NT2/D1 (cell line): ENCODE measurements around the gene ARSG.

Experiments
- DNase-seq: peaks from one replicate; pipeline ENCODE4 v3.0.0-alpha.2; 2011; ENCODE audit warnings: low read depth, low spot score
- H3K27me3 ChIP-seq: 2 replicates; pipeline ENCODE4 v1.6.0; 2011; ENCODE audit warnings: mild to moderate bottlenecking; ENCODE audit not compliant: insufficient read length, insufficient read depth
- H3K36me3 ChIP-seq: 2 replicates; pipeline ENCODE4 v1.6.1; 2011; ENCODE audit warnings: mild to moderate bottlenecking, low read length, mixed read lengths; ENCODE audit not compliant: insufficient read depth, insufficient read length
- H3K4me1 ChIP-seq: 2 replicates; pipeline ENCODE4 v1.5.1; 2011; ENCODE audit not compliant: insufficient read depth, insufficient read length
- H3K4me3 ChIP-seq: 2 replicates; pipeline ENCODE4 v1.5.1; 2011; ENCODE audit warnings: low read depth; ENCODE audit not compliant: insufficient read length
- H3K9ac ChIP-seq: 2 replicates; pipeline ENCODE4 v1.6.0; 2011; ENCODE audit warnings: low read depth; ENCODE audit not compliant: insufficient read length
- H3K9me3 ChIP-seq: 2 replicates; pipeline ENCODE4 v1.5.1; 2011; ENCODE audit warnings: mild to moderate bottlenecking, low read length; ENCODE audit not compliant: insufficient read depth
- SUZ12 ChIP-seq: IDR thresholded peaks from 2 replicates; pipeline ENCODE4 v1.6.1; 2011; ENCODE audit not compliant: insufficient read length, insufficient read depth; ENCODE audit errors: extremely low read depth
- YY1 ChIP-seq: IDR thresholded peaks from 2 replicates; pipeline ENCODE4 v1.6.1; 2011; ENCODE audit not compliant: insufficient read length, insufficient read depth
- ZNF274 ChIP-seq: IDR thresholded peaks from 2 replicates; pipeline ENCODE4 v1.6.1; 2011; ENCODE audit warnings: mild to moderate bottlenecking, low read depth, low read length

ARSG gene

DNA sequence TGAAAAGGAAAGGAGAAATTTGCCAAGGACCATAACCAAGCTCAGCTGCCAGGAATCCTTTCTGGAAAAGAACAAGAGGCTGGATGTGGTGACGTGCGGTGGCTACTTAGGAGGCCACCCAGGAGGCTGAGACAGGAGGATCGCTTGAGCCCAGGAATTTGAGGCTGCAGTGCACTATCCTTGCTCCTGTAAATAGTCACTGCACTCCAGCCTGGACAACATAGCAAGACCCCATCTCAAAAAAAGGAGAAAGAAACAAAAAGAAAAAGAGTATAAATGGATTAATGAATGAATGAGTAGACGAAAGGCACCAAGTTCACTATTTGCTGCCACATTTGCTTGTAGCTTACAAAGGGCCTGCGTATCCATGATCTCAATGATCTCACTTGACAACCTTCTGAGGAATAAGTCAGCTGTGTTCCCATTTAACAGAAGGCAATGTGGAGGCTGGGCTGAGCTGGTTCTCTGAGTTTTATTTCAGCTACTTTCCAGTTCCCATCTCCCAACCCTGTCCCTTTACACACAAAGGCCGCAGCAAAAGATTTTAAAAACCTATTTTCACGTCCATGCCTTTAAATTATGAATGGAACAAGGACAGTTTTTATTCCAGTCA is 29.8 kb downstream of the ARSG start:
- no peak for TF ChIP-seq YY1
- TF ChIP-seq ZNF274: no peak
- no peak for TF ChIP-seq SUZ12
- H3K9me3 ChIP-seq: no peaks in the 10 kb centered on the region
- no peak overlapping the region for H3K9ac ChIP-seq
- DNase-seq: no peak
- no peaks in the 10 kb centered on the region for H3K4me1 ChIP-seq
- H3K36me3 ChIP-seq: no peaks in the 10 kb centered on the region
- H3K27me3 ChIP-seq: no peaks in the 10 kb centered on the region
- H3K4me3 ChIP-seq: no peak overlapping the region

DNA sequence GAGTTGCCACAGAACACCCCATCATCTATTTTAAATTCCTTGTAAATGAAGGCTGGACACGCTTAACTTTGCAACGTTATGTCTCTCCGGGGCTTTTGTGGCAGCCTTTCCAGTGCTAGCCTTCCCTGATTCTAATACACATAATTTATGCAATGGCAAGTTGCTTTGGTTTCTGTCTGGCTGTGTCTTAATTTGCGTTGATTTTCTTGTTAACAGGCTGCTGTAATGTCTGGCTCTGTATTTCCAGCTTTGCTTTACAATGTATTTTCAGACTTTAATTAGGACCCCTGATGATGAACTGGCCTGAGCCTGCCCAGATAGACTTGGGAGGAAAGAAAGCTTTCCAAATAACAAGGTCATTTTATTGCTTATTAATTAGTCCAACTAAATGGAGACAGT is 30.3 kb downstream of the ARSG start:
- DNase-seq: no peak
- H3K4me3 ChIP-seq: no peak overlapping the region
- H3K9me3 ChIP-seq: no peaks in the 10 kb centered on the region
- H3K4me1 ChIP-seq: no peaks in the 10 kb centered on the region
- H3K9ac ChIP-seq: no peak overlapping the region
- H3K27me3 ChIP-seq: no peaks in the 10 kb centered on the region
- TF ChIP-seq SUZ12 (no peak), ZNF274 (no peak), YY1 (no peak)
- H3K36me3 ChIP-seq: no peaks in the 10 kb centered on the region

DNA sequence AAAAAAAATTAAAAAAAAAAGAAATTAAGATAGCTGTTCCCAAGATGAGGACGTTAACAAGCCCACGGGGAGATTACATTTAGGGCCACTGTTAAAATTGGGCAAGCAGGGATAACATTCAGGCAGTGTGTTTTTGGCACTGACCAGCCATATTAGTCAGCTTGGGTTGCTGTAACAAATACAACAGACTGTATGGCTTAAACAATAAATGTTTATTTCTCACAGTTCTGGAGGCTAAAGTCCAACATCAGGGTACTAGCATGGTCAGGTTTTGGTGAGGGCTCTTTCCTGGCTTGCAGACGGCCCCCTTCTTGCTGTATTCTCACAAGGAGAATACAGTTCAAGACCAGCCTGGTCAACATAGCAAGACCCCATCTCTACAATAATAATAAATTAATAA is 31.3 kb downstream of the ARSG start:
- no peaks in the 10 kb centered on the region for H3K9me3 ChIP-seq
- no peak for TF ChIP-seq ZNF274
- TF ChIP-seq YY1: no peak
- no peak for TF ChIP-seq SUZ12
- DNase-seq: no peak
- no peaks in the 10 kb centered on the region for H3K36me3 ChIP-seq
- no peaks in the 10 kb centered on the region for H3K27me3 ChIP-seq
- no peak overlapping the region for H3K4me3 ChIP-seq
- no peaks in the 10 kb centered on the region for H3K4me1 ChIP-seq
- H3K9ac ChIP-seq: no peak overlapping the region

DNA sequence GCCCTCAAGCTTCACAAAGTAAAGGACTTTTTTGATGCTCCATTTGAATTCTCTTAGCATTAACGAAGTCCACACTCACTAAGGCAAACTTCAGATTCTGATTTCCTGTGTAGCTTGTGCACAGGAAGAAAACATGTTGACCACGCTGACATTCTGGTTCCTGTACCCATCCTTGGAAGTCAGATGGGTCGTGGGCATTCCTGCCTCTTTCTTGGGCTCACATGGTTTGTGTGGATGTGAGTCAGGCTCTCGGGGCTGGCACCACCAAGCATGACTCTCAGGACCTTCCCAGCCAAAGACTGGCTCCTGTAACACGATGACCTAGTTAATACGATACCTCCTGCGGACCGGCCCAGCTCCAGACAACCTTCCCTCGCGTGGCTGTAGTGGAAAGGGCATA is 32.8 kb downstream of the ARSG start:
- H3K9me3 ChIP-seq: no peaks in the 10 kb centered on the region
- H3K4me1 ChIP-seq: peaks cover 2% of the 10 kb centered on the region
- no peaks in the 10 kb centered on the region for H3K27me3 ChIP-seq
- no peaks in the 10 kb centered on the region for H3K36me3 ChIP-seq
- TF ChIP-seq SUZ12 (no peak), ZNF274 (no peak), YY1 (no peak)
- H3K4me3 ChIP-seq: no peak overlapping the region
- no peak overlapping the region for H3K9ac ChIP-seq
- no peak for DNase-seq

DNA sequence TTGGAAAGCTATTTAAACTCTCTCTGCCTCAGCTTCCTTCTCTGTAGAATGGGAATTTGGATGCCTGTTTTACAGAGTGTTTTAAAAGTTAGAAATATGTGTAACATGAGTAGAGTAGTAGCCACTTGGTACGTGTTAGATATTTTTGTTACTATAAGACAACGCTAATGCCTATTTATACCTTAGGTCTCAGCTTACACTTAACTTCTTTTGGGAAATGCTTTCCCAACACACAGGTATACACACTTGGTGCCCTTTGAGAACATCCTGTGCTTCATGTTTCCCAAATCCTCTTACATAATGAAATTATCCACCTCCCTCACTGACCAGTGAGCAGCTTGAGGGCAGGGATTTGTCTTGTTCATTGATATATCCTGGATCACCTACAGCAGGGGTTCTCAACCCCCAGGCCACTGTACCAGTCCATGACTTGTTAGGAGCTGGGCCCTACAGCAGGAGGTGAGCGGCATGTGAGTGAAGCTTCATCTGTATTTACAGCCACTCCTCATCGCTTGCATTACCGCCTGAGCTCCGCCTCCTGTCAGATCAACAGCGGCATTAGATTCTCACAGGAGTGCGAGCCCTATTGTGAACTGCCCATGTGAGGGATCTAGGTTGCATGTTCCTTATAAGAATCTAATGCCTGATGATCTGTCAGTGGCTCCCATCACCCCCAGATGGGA is 33.5 kb downstream of the ARSG start:
- H3K4me1 ChIP-seq: peaks cover 4% of the 10 kb centered on the region

DNA sequence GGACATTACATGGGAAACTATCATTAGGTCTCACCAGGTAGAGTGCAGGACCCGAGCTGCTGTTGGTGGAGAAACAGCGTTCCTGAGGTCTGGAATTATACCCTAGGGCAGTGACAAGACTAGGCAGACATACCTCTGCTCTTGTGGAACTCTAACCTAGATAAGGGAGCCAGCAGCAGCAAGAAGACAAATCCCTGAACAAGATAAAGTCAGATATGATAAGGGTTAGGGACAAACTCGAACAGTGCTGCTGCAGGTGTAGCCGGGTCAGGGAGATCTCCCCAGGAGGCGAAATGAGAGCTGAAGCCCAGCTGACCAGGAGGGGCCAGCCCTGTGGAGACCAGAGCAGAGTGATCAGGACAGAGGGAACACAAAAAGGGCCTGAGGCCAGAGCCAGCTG is 34.7 kb downstream of the ARSG start:
- no peaks in the 10 kb centered on the region for H3K36me3 ChIP-seq
- H3K4me1 ChIP-seq: peaks cover 4% of the 10 kb centered on the region
- TF ChIP-seq YY1 (no peak), SUZ12 (no peak), ZNF274 (no peak)
- no peaks in the 10 kb centered on the region for H3K27me3 ChIP-seq
- DNase-seq: no peak
- no peak overlapping the region for H3K9ac ChIP-seq
- no peak overlapping the region for H3K4me3 ChIP-seq
- peaks cover 6% of the 10 kb centered on the region; the same call in 1 of the 2 replicates for H3K9me3 ChIP-seq

More for the DNA sequence above, 33.5 kb downstream of the ARSG start:
- no peak for TF ChIP-seq YY1
- TF ChIP-seq SUZ12: no peak
- TF ChIP-seq ZNF274: no peak
- Histone ChIP-seq H3K4me3 (no peak overlapping the region), H3K9ac (no peak overlapping the region), H3K27me3 (no peaks in the 10 kb centered on the region), H3K36me3 (no peaks in the 10 kb centered on the region), H3K9me3 (no peaks in the 10 kb centered on the region)
- DNase-seq: no peak

DNA sequence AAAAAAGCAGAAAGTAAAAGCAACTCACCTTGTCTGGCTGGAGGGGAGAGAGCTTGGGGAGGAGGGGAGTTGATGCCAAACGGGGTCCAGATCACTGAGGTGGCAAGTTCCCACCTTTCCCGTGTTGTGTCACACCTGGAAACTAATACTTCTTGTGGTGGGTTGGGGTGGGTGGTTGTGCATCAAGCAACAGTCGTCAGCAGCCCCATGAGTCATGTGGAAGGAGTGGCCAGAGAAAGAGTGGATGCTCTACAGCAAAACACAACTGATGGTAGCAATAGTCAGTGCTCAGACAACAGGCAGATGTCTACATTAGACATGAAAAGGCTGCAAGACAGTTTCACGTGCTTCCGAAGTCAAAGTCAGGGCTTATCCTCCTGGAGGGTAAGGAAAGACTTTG is 35.4 kb downstream of the ARSG start:
- TF ChIP-seq YY1 (no peak), ZNF274 (no peak), SUZ12 (no peak)
- H3K36me3 ChIP-seq: no peaks in the 10 kb centered on the region
- H3K4me3 ChIP-seq: no peak overlapping the region
- peaks cover 4% of the 10 kb centered on the region for H3K4me1 ChIP-seq
- no peak for DNase-seq
- no peaks in the 10 kb centered on the region for H3K27me3 ChIP-seq
- peaks cover 11% of the 10 kb centered on the region; the same call in 1 of the 2 replicates for H3K9me3 ChIP-seq
- H3K9ac ChIP-seq: no peak overlapping the region
